Fibroblast of pulmonary artery (primary cell): ENCODE results near the gene ZNF296.
A peak's percentile ranks its signal among the peaks of the same experiment; 100 is the strongest.

Experiments
- DNase-seq: peaks from one replicate; pipeline ENCODE4 v3.0.0-alpha.2; 2010; ENCODE audit warnings: low read depth
- H3K4me3 ChIP-seq: replicated peaks from 2 replicates; pipeline ENCODE4 v1.5.1; 2011; ENCODE audit warnings: low read depth, mild to moderate bottlenecking, control low read depth, low read length, moderate library complexity
- TF ChIP-seq, protein P1 (sequence below): IDR thresholded peaks from 2 replicates; pipeline ENCODE4 v1.5.1; 2011; ENCODE audit warnings: mild to moderate bottlenecking, control low read depth, low read length, inconsistent platforms; ENCODE audit errors: missing control alignments

Gene ZNF296

GRCh38 chr19:45045671-45046353 is 30.5 kb downstream of the ZNF296 start:
- H3K4me3 ChIP-seq = no peak overlapping the region
- TF ChIP-seq, protein P1, sequence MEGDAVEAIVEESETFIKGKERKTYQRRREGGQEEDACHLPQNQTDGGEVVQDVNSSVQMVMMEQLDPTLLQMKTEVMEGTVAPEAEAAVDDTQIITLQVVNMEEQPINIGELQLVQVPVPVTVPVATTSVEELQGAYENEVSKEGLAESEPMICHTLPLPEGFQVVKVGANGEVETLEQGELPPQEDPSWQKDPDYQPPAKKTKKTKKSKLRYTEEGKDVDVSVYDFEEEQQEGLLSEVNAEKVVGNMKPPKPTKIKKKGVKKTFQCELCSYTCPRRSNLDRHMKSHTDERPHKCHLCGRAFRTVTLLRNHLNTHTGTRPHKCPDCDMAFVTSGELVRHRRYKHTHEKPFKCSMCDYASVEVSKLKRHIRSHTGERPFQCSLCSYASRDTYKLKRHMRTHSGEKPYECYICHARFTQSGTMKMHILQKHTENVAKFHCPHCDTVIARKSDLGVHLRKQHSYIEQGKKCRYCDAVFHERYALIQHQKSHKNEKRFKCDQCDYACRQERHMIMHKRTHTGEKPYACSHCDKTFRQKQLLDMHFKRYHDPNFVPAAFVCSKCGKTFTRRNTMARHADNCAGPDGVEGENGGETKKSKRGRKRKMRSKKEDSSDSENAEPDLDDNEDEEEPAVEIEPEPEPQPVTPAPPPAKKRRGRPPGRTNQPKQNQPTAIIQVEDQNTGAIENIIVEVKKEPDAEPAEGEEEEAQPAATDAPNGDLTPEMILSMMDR = no peak
- DNase-seq = no peak

DNA sequence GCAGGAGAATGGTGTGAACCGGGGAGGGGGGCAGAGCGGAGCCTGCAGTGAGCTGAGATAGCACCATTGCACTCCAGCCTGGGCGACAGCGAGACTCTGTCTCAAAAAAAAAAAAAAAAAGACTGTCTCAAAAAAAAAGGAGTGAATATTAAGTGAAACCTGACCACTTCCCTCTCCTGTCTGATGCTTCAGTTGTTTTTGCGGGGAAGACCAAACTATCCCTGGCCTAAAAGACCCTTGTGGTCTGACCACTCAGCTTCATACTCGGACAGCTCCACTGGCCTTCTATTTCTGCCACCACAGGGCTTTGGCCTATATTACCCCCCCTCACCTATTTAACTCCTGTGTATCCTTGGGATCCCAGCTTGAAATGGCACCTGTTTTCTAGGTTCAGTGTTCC is 35.2 kb downstream of the ZNF296 start:
- DNase-seq = no peak
- TF ChIP-seq, protein P1 = no peak
- no peak overlapping the region for H3K4me3 ChIP-seq

DNA sequence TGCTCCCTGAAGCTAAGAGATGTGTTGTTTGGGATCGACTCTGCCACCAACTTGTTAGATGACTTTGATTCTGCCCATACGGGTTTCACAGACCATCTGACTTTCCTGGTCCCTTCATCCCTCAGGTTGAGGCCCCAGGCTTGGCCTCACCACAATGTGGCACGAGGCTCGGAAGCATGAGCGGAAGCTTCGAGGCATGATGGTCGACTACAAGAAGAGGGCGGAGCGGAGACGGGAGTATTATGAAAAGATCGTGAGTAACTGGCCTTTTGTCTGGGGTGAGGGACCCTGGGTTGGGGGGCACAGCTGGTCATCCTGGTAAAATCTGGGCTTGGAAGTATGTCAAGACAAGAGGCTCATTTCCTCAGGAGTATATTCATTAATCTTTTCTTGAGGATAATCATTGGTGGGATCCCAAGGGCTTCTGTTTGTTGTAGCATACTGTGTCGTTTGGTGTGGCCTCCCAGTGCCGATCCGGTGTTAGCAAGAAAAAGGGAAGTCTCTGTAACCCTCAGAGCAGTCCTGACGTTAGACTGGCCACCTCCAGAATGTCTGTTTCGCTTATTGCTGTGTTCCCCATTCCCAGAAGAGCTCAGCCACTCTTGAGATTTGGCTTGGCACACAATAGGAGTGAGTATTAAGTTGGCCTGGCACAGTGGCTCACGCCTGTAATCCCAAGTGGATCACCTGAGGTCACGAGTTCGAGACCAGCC is 36.1 kb downstream of the ZNF296 start:
- no peak for DNase-seq
- H3K4me3 ChIP-seq = peak overlapping the region; percentile 75
- TF ChIP-seq, protein P1 = no peak

DNA sequence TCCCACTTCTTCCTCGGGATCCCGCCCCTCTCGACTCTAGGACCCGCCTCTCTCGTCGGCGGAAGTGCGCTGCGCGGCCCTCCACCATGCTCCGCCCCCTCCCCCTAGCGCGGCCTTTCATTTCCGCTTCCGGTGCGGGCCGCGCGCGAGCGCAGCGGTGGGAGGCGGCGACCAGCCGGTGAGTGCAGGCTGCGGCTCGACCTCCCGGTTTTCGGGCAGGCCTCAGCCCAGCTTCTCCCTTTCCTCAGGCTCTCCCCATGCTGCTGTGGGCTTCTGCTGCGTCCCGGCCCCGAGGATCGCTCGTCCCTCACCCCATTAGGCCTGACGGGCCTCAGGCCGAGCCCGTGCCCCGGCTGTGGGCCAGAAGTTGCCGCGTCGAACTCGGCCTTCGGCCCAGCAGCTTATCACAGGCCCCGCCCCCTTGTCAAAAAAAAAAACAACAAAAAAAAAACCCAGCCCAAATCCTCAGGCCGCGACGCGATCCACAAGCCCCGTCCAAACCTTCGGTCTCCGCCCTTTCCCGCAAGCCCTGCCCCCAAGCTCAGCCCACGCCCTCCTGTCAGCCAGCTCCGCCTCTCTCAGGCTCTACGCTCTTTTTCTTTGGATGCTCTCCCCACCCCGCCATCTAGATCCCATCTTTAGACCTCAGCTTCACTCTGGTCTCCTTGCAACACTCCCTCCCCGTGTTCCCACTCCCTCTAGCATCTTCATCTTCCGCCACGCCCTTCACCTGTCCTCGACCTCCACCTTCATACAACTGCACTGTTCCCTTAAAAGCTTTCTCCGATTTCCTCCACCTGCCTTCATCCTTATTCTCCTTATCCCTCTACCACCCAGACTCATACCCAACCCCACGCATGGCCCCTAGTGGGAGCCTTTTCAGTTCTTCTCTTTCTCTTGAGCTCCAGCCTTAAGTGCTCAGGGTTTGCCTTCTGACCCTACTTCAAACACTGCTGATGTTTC is 37.1 kb downstream of the ZNF296 start, which contains the start of gene CLASRP:
TSS of gene CLASRP (plus strand) at position 115 of the 963 bp plus-strand sequence. CDS start 1,168 bp downstream, outside the sequence.
- TF ChIP-seq, protein P1 = no peak
- peak; percentile 92 for DNase-seq
- peak within 1 kb of the TSS; percentile 75 for H3K4me3 ChIP-seq

DNA sequence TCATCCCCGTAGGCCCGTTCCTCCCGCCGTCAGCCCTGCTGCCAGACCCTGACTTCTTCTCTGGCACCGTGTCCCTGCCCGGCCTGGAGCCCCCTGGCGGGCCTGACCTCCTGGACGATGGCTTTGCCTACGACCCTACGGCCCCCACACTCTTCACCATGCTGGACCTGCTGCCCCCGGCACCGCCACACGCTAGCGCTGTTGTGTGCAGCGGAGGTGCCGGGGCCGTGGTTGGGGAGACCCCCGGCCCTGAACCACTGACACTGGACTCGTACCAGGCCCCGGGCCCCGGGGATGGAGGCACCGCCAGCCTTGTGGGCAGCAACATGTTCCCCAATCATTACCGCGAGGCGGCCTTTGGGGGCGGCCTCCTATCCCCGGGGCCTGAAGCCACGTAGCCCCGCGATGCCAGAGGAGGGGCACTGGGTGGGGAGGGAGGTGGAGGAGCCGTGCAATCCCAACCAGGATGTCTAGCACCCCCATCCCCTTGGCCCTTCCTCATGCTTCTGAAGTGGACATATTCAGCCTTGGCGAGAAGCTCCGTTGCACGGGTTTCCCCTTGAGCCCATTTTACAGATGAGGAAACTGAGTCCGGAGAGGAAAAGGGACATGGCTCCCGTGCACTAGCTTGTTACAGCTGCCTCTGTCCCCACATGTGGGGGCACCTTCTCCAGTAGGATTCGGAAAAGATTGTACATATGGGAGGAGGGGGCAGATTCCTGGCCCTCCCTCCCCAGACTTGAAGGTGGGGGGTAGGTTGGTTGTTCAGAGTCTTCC is 38.7 kb downstream of the ZNF296 start:
- DNase-seq = no peak
- H3K4me3 ChIP-seq = no peak overlapping the region
- TF ChIP-seq, protein P1 = no peak

GRCh38 chr19:45035755-45036154 is 40.5 kb downstream of the ZNF296 start:
- DNase-seq = no peak
- H3K4me3 ChIP-seq = no peak overlapping the region
- TF ChIP-seq, protein P1 = no peak
